HepG2 (cell line): ENCODE measurements around the gene BMF. TPM values are rescaled to one million over a fixed set of nuclear protein-coding genes. Genes with fewer than 3 reads are reported as not detected.

Experiments
- ATAC-seq: fragments of 200-7000 bp; cut with Tn5 transposase; 3 replicates; pipeline ENCODE4 v1.9.1; 2020; ENCODE audit warnings: mild to moderate bottlenecking, moderate library complexity
- BruUV-seq: library from RNA; stranded (reverse); fragments of 400-500 nt; replicated peaks from 2 replicates; lab custom pipeline; 2021; lab: Mats Ljungman, UMichigan
- CTCF ChIA-PET: fragments of 300-600 bp; formaldehyde crosslinking; extraction: SDS; loops from one replicate; lab custom pipeline; 2021; ENCODE audit warnings: low total read pairs, inconsistent platforms, low intra/inter-chr PET ratio; lab: Yijun Ruan, JAX
- POLR2A ChIA-PET: fragments of 350-600 bp; sonication (Branson Sonifier 250); formaldehyde crosslinking; loops from one replicate; lab custom pipeline; 2020; ENCODE audit warnings: antibody characterized with exemption, inconsistent platforms; lab: Yijun Ruan, JAX
- DNase-seq: peaks from one replicate; pipeline ENCODE4 v3.0.0-alpha.2; 2015; ENCODE audit warnings: low spot score
- FAIRE-seq: peaks from 3 replicates; lab custom pipeline; 2011; peaks lifted over from hg19 to GRCh38; lab: Jason Lieb, UNC
- H2AFZ ChIP-seq: one replicate; pipeline ENCODE4 v1.6.1; 2011; ENCODE audit warnings: low read length, inconsistent platforms
- H3K27ac ChIP-seq: fragments of 300-600 bp; 3 replicates; pipeline ENCODE4 v1.8.0; 2011; ENCODE audit warnings: mixed run types, mild to moderate bottlenecking, mixed read lengths, low read length, inconsistent platforms; ENCODE audit not compliant: insufficient read depth; ENCODE audit errors: extremely low read length
- H3K27me3 ChIP-seq, 2 experiments: fragments of 200-600 bp in 1 of 2; 2 replicates in 1 of 2; 3 replicates in 1 of 2; pipeline versions ENCODE4 v1.6.0 to v1.8.0; 2011; ENCODE audit warnings: low read length in 2 of 2, mild to moderate bottlenecking in 2 of 2, moderate library complexity in 2 of 2, inconsistent platforms in 1 of 2; ENCODE audit not compliant: insufficient read depth in 2 of 2, control insufficient read depth in 1 of 2
- H3K36me3 ChIP-seq, 2 experiments: fragments of 200-600 bp in 1 of 2; replicated peaks in 1 of 2; 2 replicates in 1 of 2; 3 replicates in 1 of 2; pipeline versions ENCODE4 v1.5.1 to v1.8.0; 2011; ENCODE audit warnings: low read length in 2 of 2, inconsistent platforms in 1 of 2; ENCODE audit not compliant: insufficient read depth in 2 of 2, control insufficient read depth in 1 of 2
- H3K4me1 ChIP-seq: 2 replicates; pipeline ENCODE4 v1.5.1; 2012; ENCODE audit warnings: low read length, inconsistent platforms; ENCODE audit not compliant: insufficient read depth
- H3K4me2 ChIP-seq: 2 replicates; pipeline ENCODE4 v1.6.0; 2011; ENCODE audit warnings: low read depth, low read length, inconsistent platforms
- H3K4me3 ChIP-seq, 3 experiments: fragments of 200-600 bp in 1 of 3; sonication (generic), shearing (Covaris generic) in 1 of 3; replicated peaks in 1 of 3; 2 replicates each; pipeline ENCODE4 v1.5.1; 2011 to 2016; ENCODE audit warnings: low read length in 3 of 3, inconsistent platforms in 2 of 3, low read depth in 2 of 3, mild to moderate bottlenecking in 2 of 3, control low read depth in 1 of 3, mixed read lengths in 1 of 3; ENCODE audit not compliant: insufficient read depth in 1 of 3
- H3K79me2 ChIP-seq: one replicate; pipeline ENCODE4 v1.6.1; 2011; ENCODE audit warnings: low read length, inconsistent platforms; ENCODE audit not compliant: insufficient read depth
- H3K9ac ChIP-seq: 2 replicates; pipeline ENCODE4 v1.6.0; 2011; ENCODE audit warnings: mild to moderate bottlenecking, low read depth, low read length, inconsistent platforms; ENCODE audit not compliant: insufficient read depth
- H3K9me3 ChIP-seq: 2 replicates; pipeline ENCODE4 v1.5.1; 2012; ENCODE audit warnings: mild to moderate bottlenecking, low read length
- H4K20me1 ChIP-seq: 2 replicates; pipeline ENCODE4 v1.6.0; 2011; ENCODE audit warnings: inconsistent platforms, mild to moderate bottlenecking, low read length, moderate library complexity; ENCODE audit not compliant: insufficient read depth
- ARID3A ChIP-seq: IDR thresholded peaks from 2 replicates; pipeline ENCODE4 v1.6.1; 2012; ENCODE audit warnings: low read depth, low read length, improper control_type of control experiment
- ATF3 ChIP-seq: sonication (generic); formaldehyde crosslinking; IDR thresholded peaks from 2 replicates; pipeline ENCODE4 v1.4.0; 2020; ENCODE audit warnings: missing genetic modification reagents
- DNMT1 ChIP-seq: sonication (generic); formaldehyde crosslinking; IDR thresholded peaks from 2 replicates; pipeline ENCODE4 v1.5.1; 2020; ENCODE audit warnings: mild to moderate bottlenecking, missing genetic modification reagents
- GATAD1 ChIP-seq: IDR thresholded peaks from 2 replicates; pipeline ENCODE4 v1.6.1; 2016; ENCODE audit warnings: missing genetic modification reagents, missing compliant biosample characterization
- HCFC1 ChIP-seq: fragments of 150-350 bp; IDR thresholded peaks from 2 replicates; pipeline ENCODE4 v1.6.1; 2014; ENCODE audit warnings: low read depth, low read length
- IKZF4 ChIP-seq: sonication (generic); formaldehyde crosslinking; IDR thresholded peaks from 2 replicates; pipeline ENCODE4 v1.5.1; 2020; ENCODE audit warnings: borderline replicate concordance, mild to moderate bottlenecking, low read depth, missing genetic modification reagents; ENCODE audit errors: not compliant biosample characterization
- KLF11 ChIP-seq: IDR thresholded peaks from 2 replicates; pipeline ENCODE4 v1.6.1; 2016; ENCODE audit warnings: missing compliant biosample characterization
- NR2C2 ChIP-seq: sonication (generic); formaldehyde crosslinking; IDR thresholded peaks from 2 replicates; pipeline ENCODE4 v1.4.0; 2020; ENCODE audit warnings: missing genetic modification reagents, mild to moderate bottlenecking, moderate library complexity, borderline replicate concordance
- PHB2 ChIP-seq: fragments of 450-650 bp; IDR thresholded peaks from 2 replicates; pipeline ENCODE4 v1.6.1; 2018; ENCODE audit not compliant: partially characterized antibody
- POLR2AphosphoS5 ChIP-seq: IDR thresholded peaks from 2 replicates; pipeline ENCODE4 v1.6.1; 2012; ENCODE audit warnings: low read depth, low read length
- SMYD3 ChIP-seq: sonication (generic); formaldehyde crosslinking; IDR thresholded peaks from 2 replicates; pipeline ENCODE4 v1.8.1; 2023; ENCODE audit warnings: mild to moderate bottlenecking, missing genetic modification reagents
- ZFP37 ChIP-seq: sonication (generic); formaldehyde crosslinking; IDR thresholded peaks from 2 replicates; pipeline ENCODE4 v1.4.0; 2020; ENCODE audit warnings: missing genetic modification reagents, borderline replicate concordance
- ZNF318 ChIP-seq: sonication (generic); formaldehyde crosslinking; IDR thresholded peaks from 2 replicates; pipeline ENCODE4 v1.4.0; 2020; ENCODE audit warnings: mild to moderate bottlenecking, missing genetic modification reagents
- ZNF33A ChIP-seq: sonication (generic); formaldehyde crosslinking; IDR thresholded peaks from 2 replicates; pipeline ENCODE4 v1.5.1; 2020; ENCODE audit warnings: missing genetic modification reagents, mild to moderate bottlenecking, moderate library complexity, borderline replicate concordance
- ZNF589 ChIP-seq: sonication (generic); formaldehyde crosslinking; conservative IDR thresholded peaks from 2 replicates; pipeline ENCODE4 v1.8.0; 2022; ENCODE audit warnings: mild to moderate bottlenecking, moderate library complexity, missing genetic modification reagents
- ZNF776 ChIP-seq: sonication (generic); formaldehyde crosslinking; IDR thresholded peaks from 2 replicates; pipeline ENCODE4 v1.4.0; 2020; ENCODE audit warnings: mild to moderate bottlenecking, missing genetic modification reagents
- ZNF879 ChIP-seq: sonication (generic); formaldehyde crosslinking; IDR thresholded peaks from 2 replicates; pipeline ENCODE4 v1.8.1; 2023; ENCODE audit warnings: missing genetic modification reagents
- WGBS: methylation state at CpG from one replicate; pipeline ENCODE4 v1.1.6; 2017; ENCODE audit warnings: low lambda C conversion rate; 5-methylcytosine and 5-hydroxymethylcytosine counted together
- in situ Hi-C: cut with HindIII; loops from 2 replicates; pipeline ENCODE4 v1.10.0; 2017; ENCODE audit warnings: low pct_unique_long_range_greater_than_20kb; ENCODE audit not compliant: extremely low pct_ligation_motif_present
- intact Hi-C: fragments of 100-400 bp; cut with micrococcal nuclease; formaldehyde crosslinking; loops from one replicate; pipeline ENCODE4 v1.10.0; 2022; ENCODE audit not compliant: unreplicated experiment
- polyA plus RNA-seq, 8 experiments: library from polyadenylated mRNA; depleted of rRNA in 3 of 8; stranded (reverse) in 7 of 8; unstranded in 1 of 8; fragments of >200 nt; fragmentation: Illumina TruSeq in 4 of 8; extraction: Trizol in 4 of 8; gene quantifications; 2 replicates each; pipeline versions ENCODE4 v1.2.1 to v1.2.3, GENCODE V29; 2011 to 2016; ENCODE audit warnings: low read depth in 4 of 8, missing spikeins in 1 of 8, mixed read lengths in 1 of 8; ENCODE audit not compliant: insufficient read depth in 1 of 8
- total RNA-seq, 5 experiments: library from RNA; depleted of rRNA; stranded (reverse); fragments of >200 nt; fragmentation: Illumina TruSeq; extraction: Trizol; gene quantifications; 2 replicates each; pipeline ENCODE4 v1.2.3, GENCODE V29; 2016; ENCODE audit warnings: low read depth in 1 of 5

The BMF gene
- total and polyA plus RNA-seq, 2 of the 13 experiments (the other 11 are each of a cell fraction or from before 2014, with no cell fraction given): 8.7 to 15.9 TPM

GRCh38 chr15:40151991-40152390 lies 43.3 kb upstream of the BMF start:
- no peak for DNase-seq
- in situ Hi-C loops (no loop called here), intact Hi-C loops (no loop called here)
- Histone ChIP-seq H3K4me2 (no peak overlapping the region), H3K27me3 (peaks cover 2 to 24% of the 10 kb centered on the region in 2 experiments; a peak in 3 of 5 replicates), H3K36me3 (no peaks in the 10 kb centered on the region), H3K79me2 (no peaks in the 10 kb centered on the region), H3K4me1 (peaks cover 8% of the 10 kb centered on the region), H3K9me3 (no peaks in the 10 kb centered on the region), H2AFZ (no peak overlapping the region), H4K20me1 (no peaks in the 10 kb centered on the region), H3K9ac (no peak overlapping the region), H3K27ac (no peak overlapping the region), H3K4me3 (no peak overlapping the region)
- no peak for FAIRE-seq
- ChIA-PET CTCF (no interaction called here), POLR2A (no interaction called here)
- no peak for ATAC-seq
- 80% methylated on average over 4 of the region's 4 CpGs for WGBS
- no TSS peak for BruUV-seq
- TF ChIP-seq GATAD1 (CRISPR knock-in tag) (no peak), ZNF589 (CRISPR knock-in tag) (no peak), PHB2 (no peak), ZFP37 (no peak), DNMT1 (CRISPR knock-in tag) (no peak), ARID3A (no peak), POLR2AphosphoS5 (no peak), ZNF33A (no peak), KLF11 (CRISPR knock-in tag) (no peak), ATF3 (CRISPR knock-in tag) (no peak), ZNF318 (CRISPR knock-in tag) (no peak), IKZF4 (CRISPR knock-in tag) (no peak), HCFC1 (no peak), ZNF776 (CRISPR knock-in tag) (no peak), SMYD3 (CRISPR knock-in tag) (no peak), ZNF879 (CRISPR knock-in tag) (no peak), NR2C2 (CRISPR knock-in tag) (no peak)
